GM21737 (cell line): ENCODE measurements around the gene SYVN1.
A peak's percentile ranks its signal among the peaks of the same experiment; 100 is the strongest.
"Not testable (repeated sequence)": the region's sequence is repeated elsewhere in the genome, so short reads cannot be mapped to it uniquely, and the experiment has no call there.

ENCODE experiments used
- ATAC-seq: cut with Tn5 transposase; IDR thresholded peaks from one replicate; pipeline ENCODE4 v1.9.1; 2021; ENCODE audit warnings: mild to moderate bottlenecking, moderate library complexity; ENCODE audit not compliant: unreplicated experiment

The SYVN1 gene

GRCh38 chr11:65128182-65129145 is 5.9 kb downstream of the SYVN1 start:
- no peak for ATAC-seq

- ATAC-seq = no peak
Observed at GRCh38 chr11:65127473-65128181, 6.7 kb downstream of the SYVN1 start.

GRCh38 chr11:65126624-65127274 is 7.6 kb downstream of the SYVN1 start:
- ATAC-seq = no peak

- no peak for ATAC-seq
Observed at GRCh38 chr11:65125197-65126056, 8.9 kb downstream of the SYVN1 start.

- ATAC-seq = no peak
Observed at GRCh38 chr11:65124480-65125196, 9.7 kb downstream of the SYVN1 start.

GRCh38 chr11:65121865-65122696 is 12.2 kb downstream of the SYVN1 start, which contains the start of the genes FAU and MRPL49:
Gene FAU (minus strand): TSS chr11:65122134. CDS start chr11:65121813, 321 bp downstream.
Gene MRPL49 (plus strand): TSS chr11:65122321. CDS start chr11:65122347, 26 bp downstream.
- peak; percentile 59 for ATAC-seq

- ATAC-seq = no peak
Observed at GRCh38 chr11:65121447-65121864, 12.9 kb downstream of the SYVN1 start.

- ATAC-seq = no peak
Observed at GRCh38 chr11:65120831-65121230, 13.5 kb downstream of the SYVN1 start.

- ATAC-seq = no peak
Observed at GRCh38 chr11:65119670-65119995, 14.7 kb downstream of the SYVN1 start.

- ATAC-seq = not testable (repeated sequence)
Observed at GRCh38 chr11:65118891-65119669, 15.2 kb downstream of the SYVN1 start.

GRCh38 chr11:65118097-65118837 is 16.1 kb downstream of the SYVN1 start:
- no peak for ATAC-seq

- peak; percentile 44 for ATAC-seq
Observed at GRCh38 chr11:65117206-65118096, 16.9 kb downstream of the SYVN1 start, which contains the start of gene ZNHIT2. Gene ZNHIT2 (minus strand): TSS chr11:65117701. CDS start chr11:65117653, 48 bp downstream.

- ATAC-seq = no peak
Observed at GRCh38 chr11:65116370-65117205, 17.7 kb downstream of the SYVN1 start.

GRCh38 chr11:65115361-65116082 is 18.8 kb downstream of the SYVN1 start:
- ATAC-seq = no peak
